Measurements from ENCODE around the gene CSNK1G2.

Gene CSNK1G2

GRCh38 chr19:1953441-1954094 is 12.6 kb downstream of the CSNK1G2 start:
- no peak for TF ChIP-seq CTCF (IDR thresholded peaks at IDR 0.05; ENCODE audit: low read depth, low read length)
- DNase-seq (ENCODE audit: extremely low read depth, low read depth), result no peak

- no peak for DNase-seq (ENCODE audit: extremely low read depth, low read depth)
- TF ChIP-seq CTCF (IDR thresholded peaks at IDR 0.05; ENCODE audit: low read depth, low read length), result no peak
Measured at GRCh38 chr19:1954532-1954933, 13.6 kb downstream of the CSNK1G2 start.

- DNase-seq (ENCODE audit: extremely low read depth, low read depth), result no peak
Measured at GRCh38 chr19:1955171-1956121, 14.5 kb downstream of the CSNK1G2 start.

GRCh38 chr19:1956122-1956494 is 15.1 kb downstream of the CSNK1G2 start:
- TF ChIP-seq CTCF (IDR thresholded peaks at IDR 0.05; ENCODE audit: low read depth, low read length), result no peak
- DNase-seq (ENCODE audit: extremely low read depth, low read depth), result no peak

More at GRCh38 chr19:1955171-1956121, 14.5 kb downstream of the CSNK1G2 start:
- TF ChIP-seq CTCF (IDR thresholded peaks at IDR 0.05; ENCODE audit: low read depth, low read length), result no peak

GRCh38 chr19:1956868-1957492 is 16.0 kb downstream of the CSNK1G2 start:
- no peak for TF ChIP-seq CTCF (IDR thresholded peaks at IDR 0.05; ENCODE audit: low read depth, low read length)
- DNase-seq (ENCODE audit: extremely low read depth, low read depth), result no peak

GRCh38 chr19:1957562-1958248 is 16.7 kb downstream of the CSNK1G2 start:
- TF ChIP-seq CTCF (IDR thresholded peaks at IDR 0.05; ENCODE audit: low read depth, low read length), result no peak
- no peak for DNase-seq (ENCODE audit: extremely low read depth, low read depth)

Data from AG09319 (cell line).